T-helper 1 cell treated with Interleukin-12 subunit alpha and Interleukin-12 subunit beta and Interleukin-4 antibody, amounts not matched to agents 30 μg/mL and 1 μg/mL, for 36 hours (primary cell): ENCODE data around the gene KCNMB1.
"Not testable (repeated sequence)": the region's sequence is repeated elsewhere in the genome, so short reads cannot be mapped to it uniquely, and the experiment has no call there.

Experiments used
- H3K27ac Mint-ChIP-seq: one replicate; pipeline ENCODE4 v1.8.0; 2021; ENCODE audit warnings: mild to moderate bottlenecking, mixed read lengths
- H3K27me3 Mint-ChIP-seq: one replicate; pipeline ENCODE4 v1.8.0; 2021; ENCODE audit warnings: low read depth, mixed read lengths
- H3K36me3 Mint-ChIP-seq: one replicate; pipeline ENCODE4 v1.8.0; 2021; ENCODE audit warnings: low read depth, mixed read lengths
- H3K4me1 Mint-ChIP-seq: one replicate; pipeline ENCODE4 v1.8.0; 2021; ENCODE audit warnings: low read depth, mixed read lengths
- H3K4me3 Mint-ChIP-seq: one replicate; pipeline ENCODE4 v1.8.0; 2021; ENCODE audit warnings: mild to moderate bottlenecking, moderate library complexity, mixed read lengths
- H3K9me3 Mint-ChIP-seq: one replicate; pipeline ENCODE4 v1.8.0; 2021; ENCODE audit warnings: mixed read lengths

Gene KCNMB1

DNA sequence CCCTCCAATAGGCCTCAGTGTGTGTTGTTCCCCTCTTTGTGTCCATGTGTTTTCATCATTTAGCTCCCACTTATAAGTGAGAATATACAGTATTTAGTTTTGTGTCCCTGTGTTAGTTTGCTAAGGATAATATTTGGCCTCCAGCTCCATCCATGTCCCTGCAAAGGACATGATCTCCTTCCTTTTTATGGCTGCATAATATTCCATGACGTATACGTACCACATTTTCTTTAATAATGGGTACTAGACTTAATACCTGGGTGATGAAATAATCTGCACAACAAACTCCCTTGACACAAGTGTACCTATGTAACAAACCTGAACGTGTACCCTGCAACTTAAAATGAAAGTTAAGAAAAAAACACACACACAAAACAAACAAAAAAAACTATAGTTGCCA is 12.6 kb downstream of the KCNMB1 start:
- not testable (repeated sequence) for H3K9me3 Mint-ChIP-seq, H3K4me3 Mint-ChIP-seq, H3K27ac Mint-ChIP-seq, H3K4me1 Mint-ChIP-seq, H3K36me3 Mint-ChIP-seq
- peaks cover 32% of the 10 kb centered on the region for H3K27me3 Mint-ChIP-seq

- Mint-ChIP-seq H3K36me3 (no peaks in the 10 kb centered on the region), H3K27ac (no peak overlapping the region), H3K27me3 (peaks cover 32% of the 10 kb centered on the region)
These were observed 13.9 kb downstream of the KCNMB1 start for GRCh38 chr5:170375283-170375682.

GRCh38 chr5:170372971-170373370 is 16.2 kb downstream of the KCNMB1 start:
- H3K36me3 Mint-ChIP-seq, result no peaks in the 10 kb centered on the region
- peaks cover 37% of the 10 kb centered on the region for H3K27me3 Mint-ChIP-seq
- no peak overlapping the region for H3K27ac Mint-ChIP-seq
- H3K4me3 Mint-ChIP-seq, result no peak overlapping the region
- H3K9me3 Mint-ChIP-seq, result no peaks in the 10 kb centered on the region
- no peaks in the 10 kb centered on the region for H3K4me1 Mint-ChIP-seq

More at GRCh38 chr5:170375283-170375682, 13.9 kb downstream of the KCNMB1 start:
- no peak overlapping the region for H3K4me3 Mint-ChIP-seq
- H3K9me3 Mint-ChIP-seq, result no peaks in the 10 kb centered on the region
- H3K4me1 Mint-ChIP-seq, result no peaks in the 10 kb centered on the region

GRCh38 chr5:170368586-170368985 is 20.6 kb downstream of the KCNMB1 start:
- no peak overlapping the region for H3K4me3 Mint-ChIP-seq
- H3K27me3 Mint-ChIP-seq, result peaks cover 17% of the 10 kb centered on the region
- H3K36me3 Mint-ChIP-seq, result no peaks in the 10 kb centered on the region
- H3K4me1 Mint-ChIP-seq, result no peaks in the 10 kb centered on the region
- H3K9me3 Mint-ChIP-seq, result no peaks in the 10 kb centered on the region
- H3K27ac Mint-ChIP-seq, result no peak overlapping the region

DNA sequence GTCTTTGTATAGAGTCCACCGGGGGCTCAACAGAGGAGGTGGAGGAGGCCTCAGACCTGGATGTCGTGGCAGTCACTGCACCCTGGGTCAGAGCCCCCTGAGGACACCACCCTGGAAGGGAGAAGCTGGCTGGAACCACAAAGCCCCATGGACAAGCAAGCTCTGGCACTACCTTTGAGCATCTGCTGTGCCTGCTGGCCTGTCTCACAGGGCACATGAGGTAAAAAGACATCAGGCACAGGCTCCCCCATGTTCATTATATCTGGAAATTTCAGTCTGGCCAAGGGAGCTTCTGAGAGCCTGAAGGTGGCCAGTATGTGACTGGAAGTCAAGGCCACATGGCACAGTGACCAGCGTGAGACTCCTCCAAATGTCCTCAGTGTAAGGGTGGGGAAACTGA is 22.9 kb downstream of the KCNMB1 start:
- no peaks in the 10 kb centered on the region for H3K9me3 Mint-ChIP-seq
- peaks cover 4% of the 10 kb centered on the region for H3K4me1 Mint-ChIP-seq
- H3K4me3 Mint-ChIP-seq, result no peak overlapping the region
- H3K36me3 Mint-ChIP-seq, result no peaks in the 10 kb centered on the region
- H3K27me3 Mint-ChIP-seq, result peaks cover 4% of the 10 kb centered on the region
- H3K27ac Mint-ChIP-seq, result no peak overlapping the region

GRCh38 chr5:170365831-170366230 is 23.3 kb downstream of the KCNMB1 start:
- Mint-ChIP-seq H3K9me3 (no peaks in the 10 kb centered on the region), H3K4me1 (peaks cover 4% of the 10 kb centered on the region), H3K36me3 (no peaks in the 10 kb centered on the region), H3K27ac (no peak overlapping the region), H3K4me3 (no peak overlapping the region), H3K27me3 (peaks cover 4% of the 10 kb centered on the region)

DNA sequence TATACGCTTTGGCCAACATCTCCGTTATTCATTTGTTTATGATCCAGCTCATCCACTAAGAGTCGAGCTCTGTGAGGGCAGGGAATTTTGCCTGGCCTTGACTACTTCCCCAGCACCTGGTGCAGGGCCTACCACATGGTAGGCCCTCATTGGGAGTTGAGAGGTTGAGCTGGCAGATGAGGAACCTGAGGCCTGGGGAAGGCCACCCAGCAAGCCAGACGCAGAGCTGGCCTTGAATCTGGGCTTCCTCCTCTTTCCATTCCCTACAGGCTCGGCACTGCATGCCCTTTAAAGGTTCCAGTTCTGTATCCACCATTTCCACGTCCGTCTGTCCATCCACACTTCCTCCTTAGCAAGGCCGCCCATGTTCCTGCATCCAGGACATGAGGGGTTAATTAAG is 24.2 kb downstream of the KCNMB1 start:
- no peaks in the 10 kb centered on the region for H3K36me3 Mint-ChIP-seq
- no peak overlapping the region for H3K27ac Mint-ChIP-seq
- peaks cover 4% of the 10 kb centered on the region for H3K27me3 Mint-ChIP-seq
- no peak overlapping the region for H3K4me3 Mint-ChIP-seq
- peaks cover 4% of the 10 kb centered on the region for H3K4me1 Mint-ChIP-seq
- no peaks in the 10 kb centered on the region for H3K9me3 Mint-ChIP-seq

GRCh38 chr5:170363671-170364070 is 25.5 kb downstream of the KCNMB1 start:
- Mint-ChIP-seq H3K36me3 (no peaks in the 10 kb centered on the region), H3K27ac (no peak overlapping the region), H3K9me3 (no peaks in the 10 kb centered on the region), H3K4me3 (no peak overlapping the region), H3K27me3 (no peaks in the 10 kb centered on the region), H3K4me1 (peaks cover 4% of the 10 kb centered on the region)

DNA sequence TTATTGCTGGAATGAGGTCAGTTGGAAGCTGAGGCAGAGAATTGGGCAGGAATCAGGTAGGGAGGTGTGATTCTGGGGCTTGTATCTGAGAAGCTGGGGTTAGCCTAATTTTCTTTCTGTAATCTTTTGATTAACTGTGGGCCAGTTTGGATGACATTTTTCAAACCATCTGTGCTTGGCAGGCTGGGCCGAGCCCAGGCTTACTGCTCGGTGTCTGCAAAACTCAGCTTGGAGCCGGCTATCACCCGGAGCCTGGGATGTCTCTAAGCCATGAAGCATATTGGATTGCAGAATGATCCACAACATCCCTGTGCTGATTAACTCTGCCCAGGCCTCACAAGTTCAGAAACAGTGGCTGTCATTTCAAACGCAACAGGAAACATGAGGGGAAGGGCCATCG is 26.5 kb downstream of the KCNMB1 start:
- H3K27me3 Mint-ChIP-seq, result no peaks in the 10 kb centered on the region
- H3K27ac Mint-ChIP-seq, result no peak overlapping the region

GRCh38 chr5:170362102-170362501 is 27.1 kb downstream of the KCNMB1 start:
- Mint-ChIP-seq H3K4me3 (no peak overlapping the region), H3K27me3 (no peaks in the 10 kb centered on the region), H3K27ac (no peak overlapping the region), H3K4me1 (peaks cover 4% of the 10 kb centered on the region), H3K36me3 (no peaks in the 10 kb centered on the region), H3K9me3 (no peaks in the 10 kb centered on the region)

More for the DNA sequence above, 26.5 kb downstream of the KCNMB1 start:
- no peak overlapping the region for H3K4me3 Mint-ChIP-seq
- H3K4me1 Mint-ChIP-seq, result peaks cover 4% of the 10 kb centered on the region
- H3K36me3 Mint-ChIP-seq, result no peaks in the 10 kb centered on the region
- no peaks in the 10 kb centered on the region for H3K9me3 Mint-ChIP-seq

- H3K36me3 Mint-ChIP-seq, result no peaks in the 10 kb centered on the region
- H3K9me3 Mint-ChIP-seq, result no peaks in the 10 kb centered on the region
- peaks cover under 1% of the 10 kb centered on the region for H3K27me3 Mint-ChIP-seq
- H3K27ac Mint-ChIP-seq, result no peak overlapping the region
- no peak overlapping the region for H3K4me3 Mint-ChIP-seq
- H3K4me1 Mint-ChIP-seq, result peaks cover 4% of the 10 kb centered on the region
These were observed 27.6 kb downstream of the KCNMB1 start for GRCh38 chr5:170361616-170362015.

- Mint-ChIP-seq H3K27me3 (peaks cover 5% of the 10 kb centered on the region), H3K36me3 (no peaks in the 10 kb centered on the region), H3K4me1 (peaks cover 4% of the 10 kb centered on the region), H3K9me3 (no peaks in the 10 kb centered on the region), H3K4me3 (no peak overlapping the region), H3K27ac (no peak overlapping the region)
These were observed 28.1 kb downstream of the KCNMB1 start for GRCh38 chr5:170361116-170361515.

GRCh38 chr5:170360709-170361108 is 28.5 kb downstream of the KCNMB1 start:
- H3K36me3 Mint-ChIP-seq, result no peaks in the 10 kb centered on the region

DNA sequence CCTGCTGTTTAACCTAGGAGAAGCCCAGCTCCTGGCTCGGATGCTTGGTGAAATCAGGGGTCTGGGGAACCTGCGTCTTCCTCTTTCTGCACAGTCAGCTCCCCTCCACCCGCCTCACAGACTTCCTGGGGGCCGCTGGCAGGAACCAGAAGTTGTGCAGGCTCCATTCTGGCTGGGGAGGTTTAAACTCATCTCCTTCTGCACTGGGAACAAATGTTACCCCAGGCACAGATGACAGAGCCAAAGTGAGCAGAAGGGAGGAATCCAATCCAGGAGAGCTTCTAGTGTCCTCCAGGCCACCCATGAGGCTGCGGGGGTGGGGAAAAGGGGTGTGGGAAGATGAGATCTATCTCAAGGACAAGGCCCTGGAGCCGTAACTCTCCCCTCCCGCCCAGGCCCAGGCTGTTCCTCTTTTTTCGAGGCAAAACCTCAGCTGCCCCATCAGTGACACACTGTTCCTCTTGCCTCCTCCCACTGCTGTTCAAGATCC is 31.2 kb downstream of the KCNMB1 start:
- Mint-ChIP-seq H3K9me3 (no peaks in the 10 kb centered on the region), H3K27me3 (peaks cover 21% of the 10 kb centered on the region), H3K27ac (no peak overlapping the region), H3K36me3 (no peaks in the 10 kb centered on the region), H3K4me1 (peaks cover 5% of the 10 kb centered on the region), H3K4me3 (no peak overlapping the region)

More at GRCh38 chr5:170360709-170361108, 28.5 kb downstream of the KCNMB1 start:
- no peak overlapping the region for H3K4me3 Mint-ChIP-seq
- no peak overlapping the region for H3K27ac Mint-ChIP-seq
- H3K4me1 Mint-ChIP-seq, result peaks cover 4% of the 10 kb centered on the region
- H3K9me3 Mint-ChIP-seq, result no peaks in the 10 kb centered on the region
- peaks cover 7% of the 10 kb centered on the region for H3K27me3 Mint-ChIP-seq

DNA sequence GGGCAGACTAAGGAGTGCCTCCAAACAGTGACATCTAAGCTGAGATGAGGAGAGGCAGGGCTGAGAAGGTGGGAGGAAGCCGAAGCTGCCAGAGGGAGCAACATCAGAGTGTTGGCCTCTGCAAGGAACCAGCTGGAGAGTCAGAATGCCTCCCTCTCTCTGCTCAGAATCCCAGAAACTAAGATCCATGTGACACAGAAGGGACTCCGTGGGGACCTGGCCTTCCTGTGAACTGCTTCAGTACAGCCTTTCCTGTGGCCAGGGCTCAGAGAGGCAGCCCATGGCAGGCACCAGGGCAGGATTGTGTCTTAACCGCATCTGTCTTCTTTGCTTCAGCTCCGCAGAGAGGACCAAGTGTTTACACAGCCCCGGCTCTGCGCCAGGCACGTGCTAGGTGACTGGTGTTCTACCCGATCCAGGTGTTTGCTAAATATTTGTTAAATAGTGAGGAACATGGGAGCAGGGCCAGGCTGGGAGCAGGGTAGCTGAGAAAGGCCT is 33.5 kb downstream of the KCNMB1 start:
- H3K4me3 Mint-ChIP-seq, result no peak overlapping the region
- no peaks in the 10 kb centered on the region for H3K9me3 Mint-ChIP-seq
- H3K27me3 Mint-ChIP-seq, result peaks cover 42% of the 10 kb centered on the region
- H3K4me1 Mint-ChIP-seq, result peaks cover 1% of the 10 kb centered on the region
- H3K27ac Mint-ChIP-seq, result no peak overlapping the region
- no peaks in the 10 kb centered on the region for H3K36me3 Mint-ChIP-seq

DNA sequence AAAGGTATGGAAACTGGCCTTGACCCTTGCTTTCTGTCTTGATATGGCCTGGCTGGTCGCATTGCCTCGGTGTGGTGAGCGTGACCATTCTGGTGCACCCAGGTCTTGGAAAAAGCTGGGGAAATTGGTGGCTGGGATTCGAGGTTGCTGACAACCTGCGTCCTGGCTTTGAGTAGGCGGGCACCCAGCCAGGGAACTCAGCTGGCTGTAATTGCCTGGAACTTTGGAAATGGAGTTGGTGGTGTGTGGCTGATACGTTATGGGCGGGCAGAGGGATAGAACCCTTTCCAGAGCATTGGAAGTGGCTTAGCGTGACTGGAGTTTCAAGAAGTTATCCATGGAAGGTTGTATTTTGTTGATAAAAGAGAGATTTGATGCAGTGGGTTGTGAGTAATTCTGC is 35.2 kb downstream of the KCNMB1 start:
- H3K36me3 Mint-ChIP-seq, result no peaks in the 10 kb centered on the region
- H3K4me3 Mint-ChIP-seq, result no peak overlapping the region
- H3K27ac Mint-ChIP-seq, result no peak overlapping the region
- no peaks in the 10 kb centered on the region for H3K9me3 Mint-ChIP-seq
- H3K27me3 Mint-ChIP-seq, result peaks cover 55% of the 10 kb centered on the region
- peaks cover 1% of the 10 kb centered on the region for H3K4me1 Mint-ChIP-seq
